PC-9 (cell line): ENCODE data around the gene IRS2. TPM values are rescaled to one million over a fixed set of nuclear protein-coding genes. Genes with fewer than 3 reads are reported as not detected.

Source experiments
- Bru-seq: library from RNA; stranded (reverse); fragments of 400-500 nt; gene quantifications from one replicate; lab custom pipeline; 2021; lab: Mats Ljungman, UMichigan
- BruChase-seq, 2 experiments: library from RNA; stranded (reverse); fragments of 400-500 nt; gene quantifications; one replicate each; lab custom pipeline; 2021; lab: Mats Ljungman, UMichigan
- BruUV-seq: library from RNA; stranded (reverse); fragments of 400-500 nt; replicated peaks from 2 replicates; lab custom pipeline; 2021; lab: Mats Ljungman, UMichigan
- CTCF ChIA-PET: fragments of 300-600 bp; sonication (Branson Sonifier 250); formaldehyde crosslinking; loops from one replicate; lab custom pipeline; 2022; ENCODE audit warnings: antibody characterized with exemption; lab: Charles Lee
- POLR2A ChIA-PET: fragments of 300-600 bp; sonication (Branson Sonifier 250); formaldehyde crosslinking; loops from one replicate; lab custom pipeline; 2022; ENCODE audit warnings: antibody characterized with exemption; ENCODE audit not compliant: unreplicated experiment; lab: Charles Lee
- DNase-seq, 2 experiments: peaks; one replicate each; pipeline versions ENCODE4 v3.0.0 to v3.0.0-alpha.2; 2015 to 2022; ENCODE audit warnings: mixed read lengths in 1 of 2
- H2AFZ ChIP-seq: fragments of 200-600 bp; sonication (generic); 2 replicates; pipeline ENCODE4 v1.8.1; 2017; ENCODE audit warnings: antibody characterized with exemption
- H3F3A ChIP-seq: fragments of 200-600 bp; sonication (generic); 2 replicates; pipeline ENCODE4 v1.8.1; 2017; ENCODE audit warnings: antibody characterized with exemption, mild to moderate bottlenecking, low read depth; ENCODE audit not compliant: insufficient read depth
- H3K27ac ChIP-seq: fragments of 200-600 bp; sonication (generic); 2 replicates; pipeline ENCODE4 v1.6.1; 2016; ENCODE audit warnings: mixed run types
- H3K27me3 ChIP-seq: fragments of 200-600 bp; sonication (generic); 2 replicates; pipeline ENCODE4 v1.6.1; 2016; ENCODE audit warnings: low read depth, mixed run types; ENCODE audit not compliant: insufficient read depth
- H3K36me3 ChIP-seq: fragments of 200-600 bp; sonication (generic); 2 replicates; pipeline ENCODE4 v1.6.1; 2016; ENCODE audit warnings: low read depth, mixed run types
- H3K4me1 ChIP-seq: fragments of 200-600 bp; sonication (generic); replicated peaks from 2 replicates; pipeline ENCODE4 v1.6.1; 2016; ENCODE audit warnings: mixed run types; ENCODE audit not compliant: insufficient read depth
- H3K4me2 ChIP-seq: fragments of 200-600 bp; sonication (generic); 2 replicates; pipeline ENCODE4 v1.6.1; 2017; ENCODE audit warnings: mixed run types
- H3K4me3 ChIP-seq: fragments of 200-600 bp; sonication (generic); 2 replicates; pipeline ENCODE4 v1.6.1; 2016; ENCODE audit warnings: mixed run types
- H3K79me2 ChIP-seq: fragments of 200-600 bp; sonication (generic); 2 replicates; pipeline ENCODE4 v1.6.1; 2017; ENCODE audit warnings: low read depth, mixed run types
- H3K9me2 ChIP-seq: fragments of 200-600 bp; sonication (generic); 2 replicates; pipeline ENCODE4 v1.8.1; 2017; ENCODE audit warnings: mild to moderate bottlenecking; ENCODE audit not compliant: insufficient read depth
- H3K9me3 ChIP-seq: fragments of 200-600 bp; sonication (generic); 2 replicates; pipeline ENCODE4 v1.8.1; 2016; ENCODE audit warnings: low read depth; ENCODE audit not compliant: insufficient read depth
- H4K20me1 ChIP-seq: fragments of 200-600 bp; sonication (generic); 2 replicates; pipeline ENCODE4 v1.8.1; 2017; ENCODE audit not compliant: insufficient read depth
- EZH2 ChIP-seq: fragments of 200-600 bp; sonication (generic); IDR thresholded peaks from 2 replicates; pipeline ENCODE4 v1.8.0; 2017; ENCODE audit warnings: antibody characterized with exemption, low read depth
- intact Hi-C: fragments of 100-400 bp; cut with micrococcal nuclease; formaldehyde crosslinking; loops from one replicate; pipeline ENCODE4 v1.10.0; 2022; ENCODE audit not compliant: unreplicated experiment
- long read RNA-seq: library from polyadenylated mRNA; stranded (forward); transcript quantifications from one replicate; pipeline ENCODE4 v2.0.0, GENCODE V29; 2022
- total RNA-seq: library from RNA; stranded (reverse); gene quantifications from 2 replicates; pipeline ENCODE4 v1.2.3, GENCODE V29; 2021
- TF ChIP-seq, protein P1 (sequence below): fragments of 200-600 bp; sonication (generic); conservative IDR thresholded peaks from 2 replicates; pipeline ENCODE4 v1.6.1; 2017; ENCODE audit warnings: mixed run types, antibody characterized with exemption, mild to moderate bottlenecking, moderate library complexity

The IRS2 gene
- 31.3 and 39.2 TPM in 2 replicates for total RNA-seq
- Bru-seq, nascent RNA, result percentile 97 among the genes with signal in this experiment
- BruChase-seq, experiment 1, labeled RNA remaining after a 2-hour chase, result percentile 98 among the genes with signal in this experiment
- BruChase-seq, experiment 2, labeled RNA remaining after a 6-hour chase, result percentile 76 among the genes with signal in this experiment
- long read RNA-seq, full-length matches to known transcripts, result 40 of 50 reads
- long read RNA-seq, partial matches to known transcripts, result 0 of 50 reads
- long read RNA-seq, other reads (novel, unspliced or antisense), result 10 of 50 reads

DNA sequence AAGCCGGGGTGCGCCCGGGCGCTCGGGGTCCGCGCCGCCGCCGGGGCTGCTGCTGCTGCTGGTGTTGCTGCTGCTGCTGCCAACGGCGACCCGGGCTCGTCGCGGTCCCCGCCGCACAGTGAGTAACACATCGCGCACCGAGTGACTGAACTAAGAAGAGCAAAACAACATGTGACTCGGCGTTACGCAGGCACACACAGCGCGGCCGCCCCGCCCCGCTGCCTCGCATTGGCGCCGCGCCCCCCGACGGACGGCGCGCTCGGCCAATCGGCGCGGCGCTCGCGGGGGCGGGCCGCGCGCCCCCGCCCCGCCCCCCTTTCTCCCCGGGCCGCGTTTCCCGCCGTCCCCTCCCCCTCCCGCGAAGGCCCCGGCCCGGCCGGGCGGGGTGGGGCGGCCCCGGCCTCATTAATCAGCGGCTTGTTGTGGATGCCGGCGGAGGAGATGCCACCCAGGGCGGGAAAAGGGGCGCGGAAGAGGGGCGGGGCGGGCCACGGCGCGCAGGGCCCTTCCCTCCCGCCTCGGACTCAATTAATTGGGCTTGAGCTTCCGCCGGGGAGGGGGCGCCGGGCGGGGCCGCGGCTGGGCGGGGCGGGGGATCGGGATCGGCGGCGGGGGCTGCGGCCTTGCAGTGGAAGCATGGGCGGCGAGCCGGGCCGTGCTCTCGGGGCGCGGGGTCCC is at the start of gene IRS2:
IRS2 (minus strand) TSS at position 127 of the 678 bp plus-strand sequence. CDS start 530 bp downstream, outside the sequence.
- CTCF ChIA-PET, result interaction anchor here (0.6 to 0.7 kb wide), 2 partner anchors 230 to 327 kb away, joined by 3 to 7 read pairs; no protein-coding TSS in a partner anchor
- peak within 1 kb of the TSS; percentile 83 for H3K27ac ChIP-seq
- BruUV-seq, result no TSS peak

GRCh38 chr13:109834973-109835720 is 48.8 kb upstream of the IRS2 start:
- Histone ChIP-seq H4K20me1 (no peaks in the 10 kb centered on the region), H2AFZ (no peak overlapping the region), H3K27ac (no peak overlapping the region), H3K36me3 (no peaks in the 10 kb centered on the region), H3K4me3 (no peak overlapping the region), H3K9me2 (no peaks in the 10 kb centered on the region), H3K4me2 (no peak overlapping the region), H3K9me3 (no peaks in the 10 kb centered on the region), H3K27me3 (no peaks in the 10 kb centered on the region), H3K4me1 (peaks cover 12% of the 10 kb centered on the region), H3F3A (peaks cover 7% of the 10 kb centered on the region), H3K79me2 (no peaks in the 10 kb centered on the region)
- intact Hi-C loops, result no loop called here
- TF ChIP-seq EZH2, result no peak
- TF ChIP-seq, protein P1, sequence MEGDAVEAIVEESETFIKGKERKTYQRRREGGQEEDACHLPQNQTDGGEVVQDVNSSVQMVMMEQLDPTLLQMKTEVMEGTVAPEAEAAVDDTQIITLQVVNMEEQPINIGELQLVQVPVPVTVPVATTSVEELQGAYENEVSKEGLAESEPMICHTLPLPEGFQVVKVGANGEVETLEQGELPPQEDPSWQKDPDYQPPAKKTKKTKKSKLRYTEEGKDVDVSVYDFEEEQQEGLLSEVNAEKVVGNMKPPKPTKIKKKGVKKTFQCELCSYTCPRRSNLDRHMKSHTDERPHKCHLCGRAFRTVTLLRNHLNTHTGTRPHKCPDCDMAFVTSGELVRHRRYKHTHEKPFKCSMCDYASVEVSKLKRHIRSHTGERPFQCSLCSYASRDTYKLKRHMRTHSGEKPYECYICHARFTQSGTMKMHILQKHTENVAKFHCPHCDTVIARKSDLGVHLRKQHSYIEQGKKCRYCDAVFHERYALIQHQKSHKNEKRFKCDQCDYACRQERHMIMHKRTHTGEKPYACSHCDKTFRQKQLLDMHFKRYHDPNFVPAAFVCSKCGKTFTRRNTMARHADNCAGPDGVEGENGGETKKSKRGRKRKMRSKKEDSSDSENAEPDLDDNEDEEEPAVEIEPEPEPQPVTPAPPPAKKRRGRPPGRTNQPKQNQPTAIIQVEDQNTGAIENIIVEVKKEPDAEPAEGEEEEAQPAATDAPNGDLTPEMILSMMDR, result no peak
- ChIA-PET POLR2A (no interaction called here), CTCF (no interaction called here)
- no peak for DNase-seq
- no TSS peak for BruUV-seq

More for the DNA sequence above, at the start of gene IRS2:
- no peaks in the 10 kb centered on the region for H3K9me3 ChIP-seq
- TF ChIP-seq, protein P1, result no peak
- TF ChIP-seq EZH2, result no peak
- POLR2A ChIA-PET, result interaction anchor here (0.7 to 1.0 kb wide), 3 partner anchors 76 to 374 kb away, joined by 3 to 13 read pairs (median 6); no protein-coding TSS in a partner anchor
- peaks cover 40% of the 10 kb centered on the region for H3K4me1 ChIP-seq
- peak within 1 kb of the TSS; percentile 100 for H3K4me3 ChIP-seq
- H3K36me3 ChIP-seq, result peaks cover 12% of the 10 kb centered on the region; the same call in 1 of the 2 replicates
- H3K4me2 ChIP-seq, result peak within 1 kb of the TSS; percentile 85
- H3K27me3 ChIP-seq, result no peaks in the 10 kb centered on the region
- peaks cover 21% of the 10 kb centered on the region for H3F3A ChIP-seq
- peak; percentile 92 to 95 for DNase-seq
- H2AFZ ChIP-seq, result peak within 1 kb of the TSS; percentile 90
- intact Hi-C loops, result loop anchor here (1.0 to 10.0 kb wide), 10 partner anchors 83 to 872 kb away; no protein-coding TSS in a partner anchor
- H4K20me1 ChIP-seq, result peaks cover 20% of the 10 kb centered on the region
- H3K9me2 ChIP-seq, result no peaks in the 10 kb centered on the region
- peaks cover 78% of the 10 kb centered on the region for H3K79me2 ChIP-seq

GRCh38 chr13:109833940-109834339 is 47.6 kb upstream of the IRS2 start:
- no peak overlapping the region for H2AFZ ChIP-seq
- H3K4me1 ChIP-seq, result no peaks in the 10 kb centered on the region; the same call in 1 of the 2 replicates
- no peak overlapping the region for H3K4me3 ChIP-seq
- no peaks in the 10 kb centered on the region for H3K79me2 ChIP-seq
- CTCF ChIA-PET, result no interaction called here
- no peaks in the 10 kb centered on the region for H3K9me3 ChIP-seq
- TF ChIP-seq EZH2, result no peak
- TF ChIP-seq, protein P1, result no peak
- intact Hi-C loops, result no loop called here
- H3K9me2 ChIP-seq, result no peaks in the 10 kb centered on the region
- H3K27me3 ChIP-seq, result no peaks in the 10 kb centered on the region
- no peaks in the 10 kb centered on the region for H3K36me3 ChIP-seq
- H3K4me2 ChIP-seq, result no peak overlapping the region
- no peak for DNase-seq
- no TSS peak for BruUV-seq
- H3F3A ChIP-seq, result no peaks in the 10 kb centered on the region
- no peak overlapping the region for H3K27ac ChIP-seq
- no peaks in the 10 kb centered on the region for H4K20me1 ChIP-seq
- POLR2A ChIA-PET, result no interaction called here
